SK-N-SH treated with all-trans-retinoic acid at 6 μM for 48 hours (cell line): ENCODE results near the gene TMEM222.

ENCODE experiments used
- ARNTL ChIP-seq: fragments of 450-650 bp; formaldehyde crosslinking; IDR thresholded peaks from 2 replicates; pipeline ENCODE4 v1.5.0; 2020; ENCODE audit warnings: low read depth, mild to moderate bottlenecking, moderate library complexity, borderline replicate concordance
- CSDC2 ChIP-seq: fragments of 250-450 bp; sonication (Bioruptor Pico); IDR thresholded peaks from 2 replicates; pipeline ENCODE4 v1.5.0; 2020; ENCODE audit warnings: mild to moderate bottlenecking, moderate library complexity
- GLIS3 ChIP-seq: fragments of 250-450 bp; sonication (Bioruptor Pico); IDR thresholded peaks from 2 replicates; pipeline ENCODE4 v1.5.0; 2020; ENCODE audit warnings: mild to moderate bottlenecking, moderate library complexity
- POU6F1 ChIP-seq: fragments of 250-450 bp; sonication (Bioruptor Pico); IDR thresholded peaks from 2 replicates; pipeline ENCODE4 v1.8.0; 2021; ENCODE audit warnings: low read depth, mild to moderate bottlenecking, moderate library complexity, borderline replicate concordance
- RARB ChIP-seq: fragments of 250-450 bp; sonication (Bioruptor Pico); IDR thresholded peaks from 2 replicates; pipeline ENCODE4 v1.8.0; 2021; ENCODE audit warnings: mild to moderate bottlenecking, moderate library complexity
- TCF4 ChIP-seq: fragments of 250-450 bp; sonication (Bioruptor Pico); IDR thresholded peaks from 2 replicates; pipeline ENCODE4 v1.8.0; 2021; ENCODE audit warnings: mild to moderate bottlenecking, moderate library complexity, borderline replicate concordance
- ZC3H10 ChIP-seq: fragments of 250-450 bp; sonication (Bioruptor Pico); IDR thresholded peaks from 2 replicates; pipeline ENCODE4 v1.5.1; 2021; ENCODE audit warnings: mild to moderate bottlenecking, moderate library complexity
- ZFP3 ChIP-seq: fragments of 250-450 bp; sonication (Bioruptor Pico); IDR thresholded peaks from 2 replicates; pipeline ENCODE4 v1.5.0; 2020; ENCODE audit warnings: mild to moderate bottlenecking, moderate library complexity
- ZFP30 ChIP-seq: fragments of 450-650 bp; formaldehyde crosslinking; IDR thresholded peaks from 2 replicates; pipeline ENCODE4 v1.5.0; 2022; ENCODE audit warnings: mild to moderate bottlenecking, moderate library complexity
- ZNF8 ChIP-seq: fragments of 450-650 bp; formaldehyde crosslinking; IDR thresholded peaks from 2 replicates; pipeline ENCODE4 v1.5.0; 2020; ENCODE audit warnings: mild to moderate bottlenecking, moderate library complexity
- TF ChIP-seq, protein P1 (sequence below): fragments of 250-450 bp; sonication (Bioruptor Pico); IDR thresholded peaks from 2 replicates; pipeline ENCODE4 v1.5.1; 2020; ENCODE audit warnings: low read depth, mild to moderate bottlenecking, moderate library complexity
- TF ChIP-seq, protein P2 (sequence below): fragments of 250-450 bp; sonication (Bioruptor Pico); IDR thresholded peaks from 2 replicates; pipeline ENCODE4 v1.8.0; 2020; ENCODE audit warnings: mild to moderate bottlenecking, moderate library complexity, borderline replicate concordance
- TF ChIP-seq, protein P3 (sequence below): fragments of 250-450 bp; sonication (Bioruptor Pico); IDR thresholded peaks from 2 replicates; pipeline ENCODE4 v1.5.1; 2021; ENCODE audit warnings: mild to moderate bottlenecking, moderate library complexity

- TF ChIP-seq CSDC2 (CRISPR knock-in tag) (no peak), ZNF8 (CRISPR knock-in tag) (no peak), POU6F1 (no peak), ARNTL (CRISPR knock-in tag) (no peak), ZC3H10 (no peak), ZFP3 (CRISPR knock-in tag) (no peak), TCF4 (CRISPR knock-in tag) (no peak), ZFP30 (no peak), GLIS3 (no peak), RARB (no peak)
- TF ChIP-seq, protein P1, sequence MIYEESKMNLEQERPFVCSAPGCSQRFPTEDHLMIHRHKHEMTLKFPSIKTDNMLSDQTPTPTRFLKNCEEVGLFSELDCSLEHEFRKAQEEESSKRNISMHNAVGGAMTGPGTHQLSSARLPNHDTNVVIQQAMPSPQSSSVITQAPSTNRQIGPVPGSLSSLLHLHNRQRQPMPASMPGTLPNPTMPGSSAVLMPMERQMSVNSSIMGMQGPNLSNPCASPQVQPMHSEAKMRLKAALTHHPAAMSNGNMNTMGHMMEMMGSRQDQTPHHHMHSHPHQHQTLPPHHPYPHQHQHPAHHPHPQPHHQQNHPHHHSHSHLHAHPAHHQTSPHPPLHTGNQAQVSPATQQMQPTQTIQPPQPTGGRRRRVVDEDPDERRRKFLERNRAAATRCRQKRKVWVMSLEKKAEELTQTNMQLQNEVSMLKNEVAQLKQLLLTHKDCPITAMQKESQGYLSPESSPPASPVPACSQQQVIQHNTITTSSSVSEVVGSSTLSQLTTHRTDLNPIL, result no peak
- TF ChIP-seq, protein P2, sequence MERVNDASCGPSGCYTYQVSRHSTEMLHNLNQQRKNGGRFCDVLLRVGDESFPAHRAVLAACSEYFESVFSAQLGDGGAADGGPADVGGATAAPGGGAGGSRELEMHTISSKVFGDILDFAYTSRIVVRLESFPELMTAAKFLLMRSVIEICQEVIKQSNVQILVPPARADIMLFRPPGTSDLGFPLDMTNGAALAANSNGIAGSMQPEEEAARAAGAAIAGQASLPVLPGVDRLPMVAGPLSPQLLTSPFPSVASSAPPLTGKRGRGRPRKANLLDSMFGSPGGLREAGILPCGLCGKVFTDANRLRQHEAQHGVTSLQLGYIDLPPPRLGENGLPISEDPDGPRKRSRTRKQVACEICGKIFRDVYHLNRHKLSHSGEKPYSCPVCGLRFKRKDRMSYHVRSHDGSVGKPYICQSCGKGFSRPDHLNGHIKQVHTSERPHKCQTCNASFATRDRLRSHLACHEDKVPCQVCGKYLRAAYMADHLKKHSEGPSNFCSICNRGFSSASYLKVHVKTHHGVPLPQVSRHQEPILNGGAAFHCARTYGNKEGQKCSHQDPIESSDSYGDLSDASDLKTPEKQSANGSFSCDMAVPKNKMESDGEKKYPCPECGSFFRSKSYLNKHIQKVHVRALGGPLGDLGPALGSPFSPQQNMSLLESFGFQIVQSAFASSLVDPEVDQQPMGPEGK (CRISPR knock-in tag), result no peak
- TF ChIP-seq, protein P3, sequence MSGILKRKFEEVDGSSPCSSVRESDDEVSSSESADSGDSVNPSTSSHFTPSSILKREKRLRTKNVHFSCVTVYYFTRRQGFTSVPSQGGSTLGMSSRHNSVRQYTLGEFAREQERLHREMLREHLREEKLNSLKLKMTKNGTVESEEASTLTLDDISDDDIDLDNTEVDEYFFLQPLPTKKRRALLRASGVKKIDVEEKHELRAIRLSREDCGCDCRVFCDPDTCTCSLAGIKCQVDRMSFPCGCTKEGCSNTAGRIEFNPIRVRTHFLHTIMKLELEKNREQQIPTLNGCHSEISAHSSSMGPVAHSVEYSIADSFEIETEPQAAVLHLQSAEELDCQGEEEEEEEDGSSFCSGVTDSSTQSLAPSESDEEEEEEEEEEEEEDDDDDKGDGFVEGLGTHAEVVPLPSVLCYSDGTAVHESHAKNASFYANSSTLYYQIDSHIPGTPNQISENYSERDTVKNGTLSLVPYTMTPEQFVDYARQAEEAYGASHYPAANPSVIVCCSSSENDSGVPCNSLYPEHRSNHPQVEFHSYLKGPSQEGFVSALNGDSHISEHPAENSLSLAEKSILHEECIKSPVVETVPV, result no peak
These were observed 10.7 kb downstream of the TMEM222 start for GRCh38 chr1:27332536-27333281.
